ENCODE measurements around the gene TUBGCP6. TPM values are rescaled to one million over a fixed set of nuclear protein-coding genes. Genes with fewer than 3 reads are reported as not detected.

Gene TUBGCP6
- total RNA-seq, 1 donor from 2014 or later, result 56.4 TPM

GRCh38 chr22:50186181-50186714, 58.6 kb downstream of the TUBGCP6 start:
- intact Hi-C loops (cut with micrococcal nuclease), result loop anchor here (5.0 kb wide), 2 partner anchors 56 to 259 kb away; no protein-coding TSS in a partner anchor

- intact Hi-C loops (cut with micrococcal nuclease), result loop anchor here (2.0 to 5.0 kb wide), 3 partner anchors 15 to 258 kb away; partner anchors contain the start of gene SELENOO
These were observed 59.3 kb downstream of the TUBGCP6 start, which contains the start of gene TRABD for GRCh38 chr22:50185375-50186087. Gene TRABD, plus strand, starts transcription at chr22:50185913. Its CDS starts 7,148 bp downstream, at chr22:50193061.

- intact Hi-C loops (cut with micrococcal nuclease), result loop anchor here (2.0 to 5.0 kb wide), 3 partner anchors 16 to 258 kb away; partner anchors contain the start of gene SELENOO
These were observed 59.9 kb downstream of the TUBGCP6 start for GRCh38 chr22:50184902-50185374.

DNA sequence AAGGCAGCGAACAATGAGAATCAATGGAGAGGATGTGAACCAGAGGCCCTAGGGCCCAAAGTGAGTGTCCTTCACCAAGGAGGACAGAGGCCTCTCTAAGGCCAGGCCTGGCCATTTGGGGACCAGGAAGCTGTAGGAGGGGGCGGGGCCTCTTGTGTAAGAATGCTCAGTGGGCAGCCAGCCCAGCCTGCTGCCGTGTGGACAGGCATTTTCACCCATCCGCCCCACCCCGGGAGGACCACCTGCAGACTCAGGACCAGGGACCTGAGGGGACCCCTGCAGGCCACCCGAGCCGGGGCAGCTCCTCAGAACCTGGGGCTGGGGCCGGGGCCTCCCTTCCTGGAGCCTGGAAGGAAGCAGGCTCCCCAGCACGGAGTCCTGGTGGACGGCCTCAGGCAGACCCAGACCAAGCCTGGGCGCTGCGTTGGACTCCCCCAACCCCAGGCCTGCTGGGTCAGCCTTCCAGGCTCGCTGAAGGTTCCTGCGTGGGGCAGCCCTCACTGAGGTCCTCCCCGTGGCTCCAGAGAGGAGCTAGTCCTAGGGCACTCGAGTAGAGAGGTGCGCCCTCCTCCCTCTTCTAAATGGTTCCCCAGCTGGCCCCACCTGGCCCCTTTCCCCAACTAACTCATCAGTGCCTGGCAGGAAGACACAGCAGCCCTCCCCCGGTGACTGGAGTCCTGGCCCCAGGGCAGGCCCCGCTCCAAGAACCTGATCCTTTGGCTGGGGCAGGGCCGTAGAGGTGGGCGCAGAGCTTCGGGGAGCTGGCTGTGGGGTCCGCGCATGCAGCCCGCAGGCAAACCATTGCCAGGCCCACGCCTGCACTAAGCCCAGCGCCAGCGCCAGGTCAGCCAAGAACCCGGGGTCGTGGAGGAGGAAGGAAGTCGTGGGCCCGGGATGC, 60.6 kb downstream of the TUBGCP6 start:
- intact Hi-C loops (cut with micrococcal nuclease), result loop anchor here (2.0 kb wide), 1 partner anchor 17 kb away; the partner anchor contains the start of gene SELENOO

DNA sequence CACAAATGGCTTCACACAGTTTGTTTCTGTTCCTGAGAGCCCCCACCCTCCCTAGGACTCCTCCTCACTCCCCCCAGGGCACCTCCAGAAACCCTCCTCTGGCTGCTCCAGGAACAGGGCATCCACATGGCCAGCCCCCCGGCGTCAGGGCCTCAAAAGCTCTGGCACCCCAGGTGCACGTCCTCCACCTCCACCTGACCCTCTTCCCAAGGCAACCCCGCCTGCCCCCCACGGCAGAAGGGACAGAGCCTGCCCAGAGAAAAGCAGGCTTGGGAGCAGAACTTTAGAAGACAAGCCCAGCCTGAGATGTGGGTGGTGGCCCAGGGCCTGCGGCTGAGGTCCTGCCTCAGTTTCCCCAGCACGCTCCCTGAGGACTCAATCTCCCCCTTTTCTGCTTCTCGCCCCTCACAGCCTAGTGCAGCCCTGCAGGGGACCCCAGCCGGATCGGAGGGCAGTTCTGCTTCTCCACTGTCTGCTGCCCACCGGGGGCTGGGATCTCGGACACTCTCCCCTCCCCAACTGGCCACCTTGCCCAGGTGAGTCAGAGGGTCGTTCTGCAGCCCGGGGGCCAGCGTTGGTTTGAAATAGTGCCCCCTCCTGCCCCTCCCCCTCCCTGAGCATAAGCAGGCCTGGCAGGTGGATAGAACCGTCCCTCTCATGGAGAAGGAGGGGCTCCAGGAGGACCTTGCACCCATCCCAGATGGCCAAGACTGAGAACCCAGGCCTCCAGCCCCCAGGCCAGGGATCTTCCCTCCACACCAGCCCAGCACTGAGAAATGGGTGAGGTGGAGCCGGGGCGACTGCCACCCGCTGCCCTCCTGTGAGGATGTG, 61.5 kb downstream of the TUBGCP6 start:
- intact Hi-C loops (cut with micrococcal nuclease), result no loop called here

GRCh38 chr22:50182176-50183081, 62.4 kb downstream of the TUBGCP6 start:
- intact Hi-C loops (cut with micrococcal nuclease), result no loop called here

DNA sequence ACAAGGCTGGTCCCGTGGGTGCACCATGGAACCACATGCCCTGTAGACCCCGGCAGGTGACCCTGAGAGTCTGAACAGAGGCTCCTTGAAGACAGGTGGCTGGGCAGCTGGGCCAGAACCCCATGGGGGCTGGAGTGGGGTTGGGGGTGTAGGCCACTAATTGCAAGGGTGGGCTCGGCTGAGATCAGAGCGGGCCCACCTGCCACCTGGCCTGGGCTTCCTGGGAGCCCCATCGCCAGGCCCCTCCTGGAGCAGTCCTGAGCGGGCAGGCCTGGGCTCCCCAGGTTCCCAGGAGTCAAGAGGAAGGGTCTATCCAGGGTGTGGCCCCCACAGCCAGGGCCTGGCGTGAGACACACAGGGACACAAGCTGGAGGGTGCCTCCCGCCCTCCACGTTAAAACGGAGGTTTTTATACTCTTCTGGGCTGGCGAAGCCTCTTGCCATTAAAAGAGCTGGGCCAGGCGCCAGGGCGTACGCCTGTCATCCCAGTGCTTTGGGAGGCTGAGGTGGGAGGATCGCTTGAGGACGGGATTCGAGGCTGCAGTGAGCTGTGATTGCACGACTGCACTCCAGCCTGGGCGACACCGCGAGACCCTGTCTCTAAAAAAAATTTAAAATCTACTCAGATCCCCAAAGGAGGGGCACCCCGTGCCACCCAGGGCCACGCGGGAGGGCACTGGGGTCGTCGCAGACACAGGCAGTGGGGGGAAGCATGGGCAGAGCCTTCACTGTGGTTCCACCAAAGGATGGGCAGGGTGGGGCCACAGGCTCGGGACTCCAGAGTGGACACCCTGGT, 63.9 kb downstream of the TUBGCP6 start:
- intact Hi-C loops (cut with micrococcal nuclease), result no loop called here

- intact Hi-C loops (cut with micrococcal nuclease), result no loop called here
These were observed 64.7 kb downstream of the TUBGCP6 start for GRCh38 chr22:50179937-50180726.

DNA sequence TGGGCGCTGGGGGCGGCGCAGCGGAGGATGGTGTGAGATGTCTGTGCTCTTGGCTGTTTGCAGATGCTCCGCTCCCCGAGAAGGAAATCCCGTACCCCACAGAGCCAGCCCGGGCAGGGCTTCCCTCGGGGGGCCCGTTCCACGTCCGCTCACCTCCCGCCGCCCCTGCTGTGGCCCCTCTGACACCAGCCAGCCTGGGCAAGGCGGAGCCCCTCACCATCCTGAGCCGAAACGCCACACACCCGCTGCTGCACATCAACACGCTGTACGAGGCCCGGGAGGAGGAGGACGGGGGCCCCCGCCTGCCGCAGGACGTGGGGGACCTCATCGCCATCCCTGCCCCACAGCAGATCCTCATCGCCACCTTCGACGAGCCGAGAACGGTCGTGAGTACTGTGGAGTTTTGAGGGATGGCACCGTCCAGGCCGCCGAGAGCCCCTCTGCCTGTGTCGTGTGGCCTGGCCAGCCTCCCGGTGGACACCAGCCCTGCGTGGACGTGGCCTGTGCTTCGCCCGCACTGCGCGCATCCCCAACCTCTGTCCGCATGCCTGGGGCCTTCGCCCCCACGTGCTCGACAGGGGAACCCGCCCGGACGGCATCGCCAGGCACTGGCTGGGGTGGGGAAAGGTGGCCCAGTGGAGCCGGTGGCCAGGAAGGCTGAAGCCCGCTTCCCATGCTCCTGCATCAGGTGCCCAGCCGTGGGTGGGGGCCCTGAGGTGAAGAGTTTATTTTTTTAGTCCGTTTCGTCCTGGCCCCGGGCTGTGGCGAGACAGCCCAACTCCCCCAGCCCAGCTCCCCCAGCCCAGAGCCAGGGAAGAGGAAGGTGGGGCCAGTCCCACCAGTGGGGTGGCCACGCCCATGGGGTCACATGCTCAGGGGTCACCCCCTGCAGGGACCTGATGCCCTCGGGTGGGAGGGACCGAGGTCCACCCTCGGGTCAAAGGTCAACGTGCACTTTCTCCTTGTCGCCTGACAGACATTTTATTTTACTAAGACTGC, 65.7 kb downstream of the TUBGCP6 start:
- intact Hi-C loops (cut with micrococcal nuclease), result no loop called here

GRCh38 chr22:50178471-50178864, 66.4 kb downstream of the TUBGCP6 start:
- intact Hi-C loops (cut with micrococcal nuclease), result no loop called here

DNA sequence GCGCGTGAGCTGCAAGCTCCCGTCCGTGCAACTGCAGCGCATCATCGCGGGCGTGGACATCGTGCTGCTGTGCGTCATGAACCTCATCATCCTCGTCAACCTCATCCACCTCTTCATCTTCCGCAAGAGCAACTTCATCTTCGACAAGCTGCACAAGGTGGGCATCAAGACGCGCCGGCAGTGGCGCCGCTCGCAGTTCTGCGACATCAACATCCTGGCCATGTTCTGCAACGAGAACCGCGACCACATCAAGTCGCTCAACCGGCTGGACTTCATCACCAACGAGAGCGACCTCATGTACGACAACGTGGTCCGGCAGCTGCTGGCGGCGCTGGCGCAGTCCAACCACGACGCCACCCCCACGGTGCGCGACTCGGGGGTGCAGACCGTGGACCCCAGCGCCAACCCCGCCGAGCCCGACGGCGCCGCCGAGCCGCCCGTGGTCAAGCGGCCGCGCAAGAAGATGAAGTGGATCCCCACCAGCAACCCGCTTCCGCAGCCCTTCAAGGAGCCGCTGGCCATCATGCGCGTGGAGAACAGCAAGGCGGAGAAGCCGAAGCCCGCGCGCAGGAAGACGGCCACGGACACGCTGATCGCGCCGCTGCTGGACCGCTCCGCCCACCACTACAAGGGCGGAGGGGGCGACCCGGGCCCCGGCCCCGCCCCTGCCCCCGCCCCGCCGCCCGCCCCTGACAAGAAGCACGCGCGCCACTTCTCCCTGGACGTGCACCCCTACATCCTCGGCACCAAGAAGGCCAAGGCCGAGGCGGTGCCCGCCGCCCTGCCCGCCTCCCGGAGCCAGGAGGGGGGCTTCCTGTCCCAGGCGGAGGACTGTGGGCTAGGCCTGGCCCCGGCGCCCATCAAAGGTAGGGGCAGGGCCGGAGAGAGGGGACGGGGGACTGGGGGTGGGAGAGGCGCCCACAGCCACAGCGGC, 67.0 kb downstream of the TUBGCP6 start:
- intact Hi-C loops (cut with micrococcal nuclease), result no loop called here

DNA sequence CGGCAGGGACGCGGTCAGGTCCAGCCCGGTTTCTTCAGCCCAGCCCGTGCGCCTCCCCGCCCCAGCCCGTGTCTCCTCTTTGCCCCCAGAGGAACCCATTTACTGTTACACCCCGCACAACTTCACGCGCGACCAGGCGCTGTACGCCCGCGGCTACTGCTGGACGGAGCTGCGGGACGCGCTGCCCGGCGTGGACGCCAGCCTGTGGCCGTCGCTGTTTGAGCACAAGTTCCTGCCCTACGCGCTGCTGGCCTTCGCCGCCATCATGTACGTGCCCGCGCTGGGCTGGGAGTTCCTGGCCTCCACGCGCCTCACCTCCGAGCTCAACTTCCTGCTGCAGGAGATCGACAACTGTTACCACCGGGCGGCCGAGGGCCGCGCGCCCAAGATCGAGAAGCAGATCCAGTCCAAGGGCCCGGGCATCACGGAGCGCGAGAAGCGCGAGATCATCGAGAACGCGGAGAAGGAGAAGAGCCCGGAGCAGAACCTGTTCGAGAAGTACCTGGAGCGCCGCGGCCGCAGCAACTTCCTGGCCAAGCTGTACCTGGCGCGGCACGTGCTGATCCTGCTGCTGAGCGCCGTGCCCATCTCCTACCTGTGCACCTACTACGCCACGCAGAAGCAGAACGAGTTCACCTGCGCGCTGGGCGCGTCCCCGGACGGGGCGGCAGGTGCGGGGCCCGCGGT, 67.8 kb downstream of the TUBGCP6 start:
- intact Hi-C loops (cut with micrococcal nuclease), result no loop called here

DNA sequence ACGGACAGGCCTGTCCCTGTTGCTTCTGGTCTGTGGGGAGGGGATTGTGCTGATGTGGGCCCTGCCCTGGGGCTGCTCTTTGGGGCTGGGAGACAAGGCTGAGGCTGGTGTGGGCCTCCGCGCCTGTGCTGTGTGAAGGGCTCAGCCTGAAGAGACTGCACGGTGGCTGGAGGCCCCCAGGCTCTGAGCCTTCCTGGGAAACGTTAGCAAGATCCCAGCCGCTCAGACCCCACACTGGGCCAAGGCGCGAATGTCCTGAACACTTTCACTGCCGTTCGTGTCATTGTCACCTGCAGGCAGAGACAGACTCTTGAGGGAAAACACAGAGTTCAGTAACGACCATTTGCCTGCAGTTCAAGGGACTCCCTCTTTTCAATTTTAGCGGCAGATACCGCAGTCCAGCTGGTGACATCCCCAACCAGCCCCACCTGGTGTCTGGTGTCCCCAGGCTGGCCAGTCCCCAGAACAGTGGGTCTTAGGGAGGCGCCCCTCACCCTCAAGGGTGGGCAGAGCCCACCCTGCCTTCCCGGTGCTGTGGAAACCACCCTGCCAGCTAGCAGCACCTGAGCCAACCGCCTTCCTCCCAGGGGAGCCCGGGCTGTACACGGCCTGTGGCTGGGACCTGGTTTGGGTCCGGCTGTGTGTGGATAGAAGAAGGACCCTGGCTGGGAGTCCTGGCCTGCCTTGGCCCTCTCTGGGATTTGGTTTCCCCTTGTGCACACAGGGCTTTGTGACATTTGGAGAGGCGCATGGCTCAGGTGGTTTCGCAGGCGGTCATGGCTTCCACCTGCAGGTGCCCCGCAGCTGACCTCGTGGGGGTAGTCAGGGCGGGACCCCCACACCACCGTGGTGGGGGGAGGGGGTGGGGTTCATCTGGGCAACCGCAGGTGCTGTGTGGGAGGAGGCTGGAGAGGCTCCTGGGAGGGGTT, 68.6 kb downstream of the TUBGCP6 start:
- intact Hi-C loops (cut with micrococcal nuclease), result no loop called here

GRCh38 chr22:50175191-50175461, 69.7 kb downstream of the TUBGCP6 start:
- intact Hi-C loops (cut with micrococcal nuclease), result no loop called here
